ENCODE measurements around the gene RSPH1.

RSPH1 gene

GRCh38 chr21:42460391-42461184, 35.4 kb downstream of the RSPH1 start:
- no peak for TF ChIP-seq CTCF (IDR thresholded peaks at IDR 0.05)
- Histone ChIP-seq H3K27ac (no peak overlapping the region), H3K4me3 (no peak overlapping the region)
- DNase-seq (ENCODE audit: low spot score) = no peak

- no peak for TF ChIP-seq CTCF (IDR thresholded peaks at IDR 0.05)
- no peak overlapping the region for H3K4me3 ChIP-seq
- no peak for DNase-seq (ENCODE audit: low spot score)
- no peak overlapping the region for H3K27ac ChIP-seq
Observed at GRCh38 chr21:42459546-42460215, 36.3 kb downstream of the RSPH1 start.

GRCh38 chr21:42459082-42459460, 37.0 kb downstream of the RSPH1 start:
- Histone ChIP-seq H3K27ac (no peak overlapping the region), H3K4me3 (no peak overlapping the region)
- DNase-seq (ENCODE audit: low spot score) = no peak
- no peak for TF ChIP-seq CTCF (IDR thresholded peaks at IDR 0.05)

GRCh38 chr21:42456457-42456856, 39.6 kb downstream of the RSPH1 start:
- TF ChIP-seq CTCF (IDR thresholded peaks at IDR 0.05) = no peak
- DNase-seq (ENCODE audit: low spot score) = no peak
- H3K27ac ChIP-seq = no peak overlapping the region
- no peak overlapping the region for H3K4me3 ChIP-seq

GRCh38 chr21:42455754-42456440, 40.1 kb downstream of the RSPH1 start:
- DNase-seq (ENCODE audit: low spot score) = no peak
- no peak overlapping the region for H3K27ac ChIP-seq
- H3K4me3 ChIP-seq = no peak overlapping the region
- no peak for TF ChIP-seq CTCF (IDR thresholded peaks at IDR 0.05)

GRCh38 chr21:42455196-42455595, 40.8 kb downstream of the RSPH1 start:
- no peak overlapping the region for H3K27ac ChIP-seq
- TF ChIP-seq CTCF (IDR thresholded peaks at IDR 0.05) = no peak
- H3K4me3 ChIP-seq = no peak overlapping the region
- DNase-seq (ENCODE audit: low spot score) = no peak
